OCI-LY3 (cell line): ENCODE data around the gene MINK1.

Experiments used
- H2AFZ ChIP-seq: fragments of 200-600, 300-600 bp; shearing (Covaris generic); 2 replicates; pipeline ENCODE4 v1.6.0; 2014; ENCODE audit warnings: antibody characterized with exemption, low read depth, low read length
- H3K27ac ChIP-seq: fragments of 200-600, 300-600 bp; sonication (generic); 2 replicates; pipeline ENCODE4 v1.5.1; 2014; ENCODE audit warnings: mild to moderate bottlenecking, low read length, moderate library complexity, mixed read lengths
- H3K27me3 ChIP-seq: fragments of 200-600, 300-600 bp; sonication (generic); 2 replicates; pipeline ENCODE4 v1.6.1; 2014; ENCODE audit warnings: low read depth, low read length, mixed read lengths
- H3K36me3 ChIP-seq: fragments of 200-600, 300-600 bp; sonication (generic); replicated peaks from 2 replicates; pipeline ENCODE3; 2014; ENCODE audit warnings: low read depth, low read length, mixed read lengths
- H3K4me1 ChIP-seq: fragments of 300-600, 200-600 bp; sonication (generic); 2 replicates; pipeline ENCODE4 v1.6.1; 2014; ENCODE audit warnings: low read length, mixed read lengths
- H3K4me2 ChIP-seq: fragments of 200-600, 300-600 bp; sonication (generic); 2 replicates; pipeline ENCODE4 v1.6.1; 2014; ENCODE audit warnings: low read length, mixed read lengths
- H3K4me3 ChIP-seq: fragments of 300-600, 200-600 bp; sonication (generic); 2 replicates; pipeline ENCODE4 v1.5.1; 2014; ENCODE audit warnings: antibody characterized with exemption, mild to moderate bottlenecking, low read length, moderate library complexity
- H3K79me2 ChIP-seq: fragments of 300-600, 200-600 bp; shearing (Covaris generic); 2 replicates; pipeline ENCODE4 v1.6.1; 2014; ENCODE audit warnings: mild to moderate bottlenecking, low read length, mixed read lengths
- H3K9ac ChIP-seq: fragments of 300-600, 200-600 bp; shearing (Covaris generic); 2 replicates; pipeline ENCODE4 v1.6.0; 2014; ENCODE audit warnings: mild to moderate bottlenecking, low read length, moderate library complexity
- H3K9me3 ChIP-seq: fragments of 200-600, 300-600 bp; shearing (Covaris generic); 2 replicates; pipeline ENCODE4 v1.6.1; 2014; ENCODE audit warnings: low read length, mixed read lengths; ENCODE audit not compliant: insufficient read depth
- H4K20me1 ChIP-seq: fragments of 200-600, 300-600 bp; sonication (generic); 2 replicates; pipeline ENCODE4 v1.6.1; 2016; ENCODE audit warnings: low read length, mixed read lengths; ENCODE audit not compliant: insufficient read depth
- EZH2phosphoT487 ChIP-seq: fragments of 200-600 bp; shearing (Covaris generic); IDR thresholded peaks from 2 replicates; pipeline ENCODE4 v1.6.1; 2018; ENCODE audit warnings: antibody characterized with exemption, mixed run types, low read depth
- TF ChIP-seq, protein P1 (sequence below): fragments of 200-600, 300-600 bp; sonication (generic); IDR thresholded peaks from 2 replicates; pipeline ENCODE4 v1.5.1; 2014; ENCODE audit warnings: antibody characterized with exemption, low read length, low read depth

Gene MINK1

GRCh38 chr17:4898351-4898750 lies 65.2 kb downstream of the MINK1 start:
- Histone ChIP-seq H3K27ac (no peak overlapping the region), H3K4me2 (no peak overlapping the region), H3K4me3 (no peak overlapping the region), H4K20me1 (no peaks in the 10 kb centered on the region), H3K9ac (no peak overlapping the region), H3K27me3 (no peaks in the 10 kb centered on the region), H3K4me1 (peaks cover 6% of the 10 kb centered on the region), H3K79me2 (no peaks in the 10 kb centered on the region), H3K36me3 (no peaks in the 10 kb centered on the region), H3K9me3 (no peaks in the 10 kb centered on the region), H2AFZ (no peak overlapping the region)
- no peak for TF ChIP-seq EZH2phosphoT487
- TF ChIP-seq, protein P1, sequence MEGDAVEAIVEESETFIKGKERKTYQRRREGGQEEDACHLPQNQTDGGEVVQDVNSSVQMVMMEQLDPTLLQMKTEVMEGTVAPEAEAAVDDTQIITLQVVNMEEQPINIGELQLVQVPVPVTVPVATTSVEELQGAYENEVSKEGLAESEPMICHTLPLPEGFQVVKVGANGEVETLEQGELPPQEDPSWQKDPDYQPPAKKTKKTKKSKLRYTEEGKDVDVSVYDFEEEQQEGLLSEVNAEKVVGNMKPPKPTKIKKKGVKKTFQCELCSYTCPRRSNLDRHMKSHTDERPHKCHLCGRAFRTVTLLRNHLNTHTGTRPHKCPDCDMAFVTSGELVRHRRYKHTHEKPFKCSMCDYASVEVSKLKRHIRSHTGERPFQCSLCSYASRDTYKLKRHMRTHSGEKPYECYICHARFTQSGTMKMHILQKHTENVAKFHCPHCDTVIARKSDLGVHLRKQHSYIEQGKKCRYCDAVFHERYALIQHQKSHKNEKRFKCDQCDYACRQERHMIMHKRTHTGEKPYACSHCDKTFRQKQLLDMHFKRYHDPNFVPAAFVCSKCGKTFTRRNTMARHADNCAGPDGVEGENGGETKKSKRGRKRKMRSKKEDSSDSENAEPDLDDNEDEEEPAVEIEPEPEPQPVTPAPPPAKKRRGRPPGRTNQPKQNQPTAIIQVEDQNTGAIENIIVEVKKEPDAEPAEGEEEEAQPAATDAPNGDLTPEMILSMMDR: no peak

GRCh38 chr17:4898927-4899326 lies 65.8 kb downstream of the MINK1 start:
- H3K4me3 ChIP-seq: no peak overlapping the region
- no peaks in the 10 kb centered on the region for H3K27me3 ChIP-seq
- no peaks in the 10 kb centered on the region for H3K9me3 ChIP-seq
- H3K27ac ChIP-seq: no peak overlapping the region
- no peaks in the 10 kb centered on the region for H3K79me2 ChIP-seq
- no peak overlapping the region for H3K9ac ChIP-seq
- no peak overlapping the region for H2AFZ ChIP-seq
- H3K36me3 ChIP-seq: no peaks in the 10 kb centered on the region
- H3K4me1 ChIP-seq: peaks cover 10% of the 10 kb centered on the region
- TF ChIP-seq, protein P1: no peak
- TF ChIP-seq EZH2phosphoT487: no peak
- H4K20me1 ChIP-seq: no peaks in the 10 kb centered on the region
- no peak overlapping the region for H3K4me2 ChIP-seq

- Histone ChIP-seq H3K27ac (no peak within 1 kb of the TSS), H3K4me1 (peaks cover 10% of the 10 kb centered on the region), H3K27me3 (no peaks in the 10 kb centered on the region), H3K79me2 (no peaks in the 10 kb centered on the region), H3K9me3 (no peaks in the 10 kb centered on the region), H3K36me3 (no peaks in the 10 kb centered on the region), H2AFZ (no peak within 1 kb of the TSS), H4K20me1 (no peaks in the 10 kb centered on the region), H3K4me2 (no peak within 1 kb of the TSS), H3K4me3 (no peak within 1 kb of the TSS), H3K9ac (no peak within 1 kb of the TSS)
- TF ChIP-seq, protein P1: no peak
- no peak for TF ChIP-seq EZH2phosphoT487
Measured at GRCh38 chr17:4899341-4900230, 66.4 kb downstream of the MINK1 start, which contains the start of gene C17orf107. Gene C17orf107 (plus strand): TSS chr17:4899536. CDS start chr17:4899763, 227 bp downstream.

DNA sequence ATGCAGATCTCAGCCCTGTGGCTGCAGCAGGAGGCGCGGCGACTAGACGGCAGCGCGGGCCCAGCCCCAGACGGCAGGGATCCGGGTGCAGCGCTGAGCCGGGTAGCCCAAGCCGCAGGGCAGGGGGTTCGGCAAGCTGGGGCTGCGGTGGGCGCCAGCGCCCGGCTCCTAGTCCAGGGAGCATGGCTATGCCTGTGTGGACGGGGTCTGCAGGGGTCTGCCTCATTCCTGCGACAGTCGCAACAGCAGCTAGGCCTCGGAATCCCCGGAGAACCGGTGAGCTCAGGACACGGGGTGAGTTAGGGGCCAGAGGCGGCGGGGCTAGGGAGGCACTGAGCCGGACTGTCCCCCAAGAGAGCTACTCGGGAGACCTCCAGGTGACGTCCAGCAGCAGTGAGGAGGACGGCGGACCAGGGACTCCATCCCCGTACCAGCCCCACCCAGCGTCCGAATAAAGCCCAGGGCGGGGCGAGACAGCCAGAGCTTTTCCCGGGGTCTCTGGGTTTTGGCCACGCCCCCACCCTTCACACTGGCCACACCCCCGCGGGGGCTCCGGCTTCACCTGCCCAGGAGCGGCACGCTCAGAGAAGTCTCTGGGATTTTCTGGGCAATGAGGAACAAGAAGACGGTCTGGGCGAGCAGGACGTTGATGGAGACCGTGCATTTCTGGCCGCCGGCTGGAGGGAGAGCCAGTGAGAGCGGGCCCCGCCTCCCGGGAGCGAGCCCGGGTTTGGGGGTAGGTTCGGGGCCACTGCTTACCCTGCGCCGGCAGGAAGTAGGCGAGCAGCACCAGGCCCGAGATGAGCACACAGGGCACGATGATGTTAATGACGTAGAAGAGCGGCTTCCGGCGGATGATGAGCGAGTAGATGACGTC lies 67.3 kb downstream of the MINK1 start:
- TF ChIP-seq, protein P1: no peak
- TF ChIP-seq EZH2phosphoT487: no peak
- Histone ChIP-seq H3K36me3 (no peaks in the 10 kb centered on the region), H3K4me2 (no peak overlapping the region), H4K20me1 (no peaks in the 10 kb centered on the region), H3K27ac (no peak overlapping the region), H2AFZ (no peak overlapping the region), H3K4me3 (no peak overlapping the region), H3K79me2 (no peaks in the 10 kb centered on the region), H3K4me1 (peaks cover 10% of the 10 kb centered on the region), H3K9ac (no peak overlapping the region), H3K27me3 (no peaks in the 10 kb centered on the region), H3K9me3 (no peaks in the 10 kb centered on the region)
